ENCODE data around the gene C2orf68. TPM values are rescaled to one million over a fixed set of nuclear protein-coding genes. Genes with fewer than 3 reads are reported as not detected.
A peak's percentile ranks its signal among the peaks of the same experiment; 100 is the strongest.

C2orf68 gene
- polyA plus RNA-seq, 1 donor (not counting 4 experiments of a cell fraction or from before 2014, with no cell fraction given): 13.6 TPM

DNA sequence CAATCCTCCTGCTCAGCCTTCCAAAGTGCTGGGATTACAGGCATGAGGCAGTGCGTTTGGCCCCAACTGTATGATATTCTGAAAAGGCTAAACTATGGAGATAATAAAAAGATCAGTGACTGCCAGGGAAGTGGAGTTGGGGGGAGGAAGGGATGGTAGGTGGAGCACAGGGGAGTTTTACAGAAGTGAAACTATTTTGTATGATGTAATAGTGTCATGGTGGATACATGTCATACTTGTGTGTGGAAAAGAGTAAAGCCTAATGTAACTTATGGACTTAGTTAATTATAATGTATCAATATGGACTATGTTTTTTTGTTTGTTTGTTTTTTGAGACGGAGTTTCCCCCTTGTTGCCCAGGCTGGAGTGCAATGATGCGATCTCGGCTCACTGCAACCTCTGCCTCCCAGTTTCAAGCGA, 47.7 kb downstream of the C2orf68 start:
- dilution Hi-C loops (cut with MboI; ENCODE audit: extremely low pct_ligation_motif_present, low sequenced_read_pairs): no loop called here
- Histone ChIP-seq H3K9ac (ENCODE audit: control insufficient read depth, extremely low read depth, insufficient read depth, low read length) (no peak overlapping the region), H3K4me3 (ENCODE audit: control insufficient read depth in 2 of 3, extremely low read depth in 1 of 3, insufficient read depth in 2 of 3, low read depth in 1 of 3, low read length in 3 of 3) (no peak overlapping the region), H3K36me3 (ENCODE audit: control insufficient read depth in 2 of 2, extremely low read depth in 1 of 2, insufficient read depth in 2 of 2, low read length in 2 of 2) (peaks cover 0 to under 1% of the 10 kb centered on the region in 2 experiments), H3K9me1 (ENCODE audit: control insufficient read depth, extremely low read depth, insufficient read depth, low read length) (no peaks in the 10 kb centered on the region), H3K79me2 (ENCODE audit: control insufficient read depth, insufficient read depth, low read length) (peaks cover 17% of the 10 kb centered on the region), H3K9me3 (ENCODE audit: control insufficient read depth, low read depth, low read length) (no peaks in the 10 kb centered on the region), H3K4me2 (ENCODE audit: control insufficient read depth, extremely low read depth, insufficient read depth, low read depth, low read length) (no peak overlapping the region), H2AFZ (ENCODE audit: control insufficient read depth, low read length) (no peak overlapping the region), H3K27me3 (ENCODE audit: control insufficient read depth, extremely low read depth, insufficient read depth, low read length) (no peaks in the 10 kb centered on the region), H4K20me1 (ENCODE audit: control insufficient read depth, extremely low read depth, insufficient read depth, low read length) (no peaks in the 10 kb centered on the region), H3K27ac (ENCODE audit: control insufficient read depth, insufficient read depth, low read length) (no peak overlapping the region), H3K4me1 (ENCODE audit: control insufficient read depth, extremely low read depth, insufficient read depth, low read length) (peaks cover 5% of the 10 kb centered on the region)
- FAIRE-seq (no peak), DNase-seq (ENCODE audit: low read depth, low spot score) (no peak)
- TF ChIP-seq EZH2 (IDR thresholded peaks at IDR 0.05; ENCODE audit: low read length) (no peak), CTCF (optimal IDR thresholded peaks at IDR 0.05 in 1 of 3, IDR thresholded peaks at IDR 0.05 in 1 of 3, conservative IDR thresholded peaks at IDR 0.05 in 1 of 3; ENCODE audit: extremely low read depth in 1 of 3, insufficient read depth in 2 of 3, low read length in 3 of 3) (no peak)

- Histone ChIP-seq H3K27me3 (ENCODE audit: control insufficient read depth, extremely low read depth, insufficient read depth, low read length) (no peaks in the 10 kb centered on the region), H3K79me2 (ENCODE audit: control insufficient read depth, insufficient read depth, low read length) (peaks cover 23% of the 10 kb centered on the region), H4K20me1 (ENCODE audit: control insufficient read depth, extremely low read depth, insufficient read depth, low read length) (no peaks in the 10 kb centered on the region), H3K4me1 (ENCODE audit: control insufficient read depth, extremely low read depth, insufficient read depth, low read length) (peaks cover 5% of the 10 kb centered on the region), H3K27ac (ENCODE audit: control insufficient read depth, insufficient read depth, low read length) (peak within 1 kb of the TSS; percentile 86), H3K9me1 (ENCODE audit: control insufficient read depth, extremely low read depth, insufficient read depth, low read length) (no peaks in the 10 kb centered on the region), H3K9ac (ENCODE audit: control insufficient read depth, extremely low read depth, insufficient read depth, low read length) (peak within 1 kb of the TSS; percentile 89), H3K9me3 (ENCODE audit: control insufficient read depth, low read depth, low read length) (no peaks in the 10 kb centered on the region), H3K4me2 (ENCODE audit: control insufficient read depth, extremely low read depth, insufficient read depth, low read depth, low read length) (peak within 1 kb of the TSS; percentile 99), H2AFZ (ENCODE audit: control insufficient read depth, low read length) (peak within 1 kb of the TSS; percentile 99), H3K4me3 (ENCODE audit: control insufficient read depth in 2 of 3, extremely low read depth in 1 of 3, insufficient read depth in 2 of 3, low read depth in 1 of 3, low read length in 3 of 3) (peak within 1 kb of the TSS; percentile 52 to 97 (median 95)), H3K36me3 (ENCODE audit: control insufficient read depth in 2 of 2, extremely low read depth in 1 of 2, insufficient read depth in 2 of 2, low read length in 2 of 2) (peaks cover 9 to 10% of the 10 kb centered on the region in 2 experiments)
- no peak for FAIRE-seq
- peak in 1 of 3 experiments; percentile 11 for TF ChIP-seq CTCF (optimal IDR thresholded peaks at IDR 0.05 in 1 of 3, IDR thresholded peaks at IDR 0.05 in 1 of 3, conservative IDR thresholded peaks at IDR 0.05 in 1 of 3; ENCODE audit: extremely low read depth in 1 of 3, insufficient read depth in 2 of 3, low read length in 3 of 3)
- TF ChIP-seq EZH2 (IDR thresholded peaks at IDR 0.05; ENCODE audit: low read length): no peak
- no peak for DNase-seq (ENCODE audit: low read depth, low spot score)
- dilution Hi-C loops (cut with MboI; ENCODE audit: extremely low pct_ligation_motif_present, low sequenced_read_pairs): no loop called here
These were observed 50.3 kb downstream of the C2orf68 start, which contains the start of gene GGCX for GRCh38 chr2:85561280-85562212. TSS of gene GGCX (minus strand) at chr2:85561493. CDS start at chr2:85561428, 65 bp downstream.

All from keratinocyte (primary cell).